K562 (cell line): ENCODE measurements around the gene ZNF768. TPM values are rescaled to one million over a fixed set of nuclear protein-coding genes. Genes with fewer than 3 reads are reported as not detected.

Source experiments
- MEIS2 ChIP-seq: fragments of 450-650 bp; IDR thresholded peaks from 2 replicates; pipeline ENCODE4 v1.6.1; 2014; ENCODE audit warnings: mild to moderate bottlenecking; ENCODE audit not compliant: partially characterized antibody
- polyA plus RNA-seq, 8 experiments: library from polyadenylated mRNA; depleted of rRNA in 4 of 8; stranded (reverse) in 5 of 8; unstranded in 3 of 8; fragments of >200 nt; fragmentation: Nextera tagmentation in 2 of 8; fragmentation: Illumina TruSeq in 1 of 8; extraction: Ambion mirVana in 2 of 8; extraction: Trizol in 1 of 8; gene quantifications; 2 replicates each; pipeline versions ENCODE4 v1.2.1 to v1.2.3, GENCODE V29; 2011 to 2014; ENCODE audit warnings: inconsistent platforms in 1 of 8, missing spikeins in 1 of 8
- total RNA-seq, 7 experiments: library from RNA; depleted of rRNA in 6 of 7; stranded (reverse); fragments of >200 nt in 6 of 7; fragmentation: Illumina TruSeq in 2 of 7; extraction: Trizol in 2 of 7; gene quantifications; 2 replicates each; pipeline versions ENCODE4 v1.2.1 to v1.2.3, GENCODE V29; 2011 to 2021; ENCODE audit warnings: low replicate concordance in 1 of 7
- TF ChIP-seq, protein P1 (sequence below), 2 experiments: fragments of 450-650 bp in 1 of 2; sonication (generic) in 1 of 2; formaldehyde crosslinking in 1 of 2; IDR thresholded peaks; 2 replicates each; pipeline versions ENCODE4 v1.7.1 to v1.9.0; 2016 to 2022; ENCODE audit warnings: inconsistent platforms in 1 of 2, mild to moderate bottlenecking in 1 of 2, missing genetic modification reagents in 1 of 2
- TF ChIP-seq, protein P2 (sequence below): fragments of 200-800 bp; sonication (Bioruptor generic); IDR thresholded peaks from 2 replicates; pipeline ENCODE4 v1.6.1; 2016; ENCODE audit warnings: missing genetic modification characterization, missing compliant biosample characterization
- TF ChIP-seq, protein P3 (sequence below): sonication (generic); formaldehyde crosslinking; IDR thresholded peaks from 2 replicates; pipeline ENCODE4 v1.8.1; 2022; ENCODE audit warnings: missing genetic modification reagents
- TF ChIP-seq, protein P4 (sequence below): fragments of 450-650 bp; formaldehyde crosslinking; IDR thresholded peaks from 2 replicates; pipeline ENCODE4 v1.4.0; 2020; ENCODE audit warnings: mild to moderate bottlenecking, moderate library complexity

The ZNF768 gene
- total and polyA plus RNA-seq, 9 of the 15 experiments (the other 6 are each of a cell fraction or from before 2014, with no cell fraction given) = 0.13 to 50.7 (median 26.9) TPM

DNA sequence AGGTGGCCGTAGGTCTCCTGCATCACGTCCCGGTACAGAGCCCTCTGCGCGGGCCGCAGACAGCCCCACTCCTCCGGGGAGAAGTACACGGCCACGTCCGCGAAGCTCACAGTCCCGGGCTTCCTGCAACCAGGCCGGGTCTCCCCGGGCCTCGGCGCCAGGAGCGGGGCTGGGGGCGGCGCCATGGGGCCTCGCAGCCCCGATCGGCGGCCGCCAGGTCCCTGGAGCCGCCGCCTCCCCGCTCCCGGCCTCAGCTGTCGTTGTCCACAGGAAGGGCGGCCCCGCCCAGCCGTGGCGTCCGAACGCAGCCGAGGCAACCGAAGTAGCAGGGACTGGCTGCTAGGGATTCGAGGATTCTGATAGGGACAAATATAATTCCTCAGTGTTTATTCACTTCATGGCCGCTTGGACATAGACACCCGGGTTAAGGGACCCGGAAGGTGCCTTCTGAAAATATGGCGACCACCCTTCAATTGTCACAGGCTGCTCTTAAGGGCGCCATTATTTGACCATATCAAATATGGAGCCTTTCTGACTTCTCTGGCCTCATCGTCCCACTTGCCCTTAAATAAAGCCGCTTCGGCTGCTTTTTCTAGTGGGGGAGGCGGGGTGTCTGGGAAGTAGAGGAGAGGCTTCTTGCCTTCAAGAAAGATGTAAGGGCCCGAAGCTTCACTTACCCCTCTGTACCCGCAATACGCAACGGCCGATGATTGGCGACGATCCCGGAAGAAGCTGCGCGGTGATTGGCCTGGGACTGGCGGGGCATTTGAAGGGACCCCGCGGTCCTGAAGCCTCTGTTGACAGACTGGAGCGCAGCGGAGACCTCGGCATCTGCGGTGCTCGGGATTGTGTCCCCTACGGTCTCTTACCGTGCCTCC lies 45.3 kb upstream of the ZNF768 start, which contains the start of gene ZNF688 (continued):
- TF ChIP-seq, protein P1, sequence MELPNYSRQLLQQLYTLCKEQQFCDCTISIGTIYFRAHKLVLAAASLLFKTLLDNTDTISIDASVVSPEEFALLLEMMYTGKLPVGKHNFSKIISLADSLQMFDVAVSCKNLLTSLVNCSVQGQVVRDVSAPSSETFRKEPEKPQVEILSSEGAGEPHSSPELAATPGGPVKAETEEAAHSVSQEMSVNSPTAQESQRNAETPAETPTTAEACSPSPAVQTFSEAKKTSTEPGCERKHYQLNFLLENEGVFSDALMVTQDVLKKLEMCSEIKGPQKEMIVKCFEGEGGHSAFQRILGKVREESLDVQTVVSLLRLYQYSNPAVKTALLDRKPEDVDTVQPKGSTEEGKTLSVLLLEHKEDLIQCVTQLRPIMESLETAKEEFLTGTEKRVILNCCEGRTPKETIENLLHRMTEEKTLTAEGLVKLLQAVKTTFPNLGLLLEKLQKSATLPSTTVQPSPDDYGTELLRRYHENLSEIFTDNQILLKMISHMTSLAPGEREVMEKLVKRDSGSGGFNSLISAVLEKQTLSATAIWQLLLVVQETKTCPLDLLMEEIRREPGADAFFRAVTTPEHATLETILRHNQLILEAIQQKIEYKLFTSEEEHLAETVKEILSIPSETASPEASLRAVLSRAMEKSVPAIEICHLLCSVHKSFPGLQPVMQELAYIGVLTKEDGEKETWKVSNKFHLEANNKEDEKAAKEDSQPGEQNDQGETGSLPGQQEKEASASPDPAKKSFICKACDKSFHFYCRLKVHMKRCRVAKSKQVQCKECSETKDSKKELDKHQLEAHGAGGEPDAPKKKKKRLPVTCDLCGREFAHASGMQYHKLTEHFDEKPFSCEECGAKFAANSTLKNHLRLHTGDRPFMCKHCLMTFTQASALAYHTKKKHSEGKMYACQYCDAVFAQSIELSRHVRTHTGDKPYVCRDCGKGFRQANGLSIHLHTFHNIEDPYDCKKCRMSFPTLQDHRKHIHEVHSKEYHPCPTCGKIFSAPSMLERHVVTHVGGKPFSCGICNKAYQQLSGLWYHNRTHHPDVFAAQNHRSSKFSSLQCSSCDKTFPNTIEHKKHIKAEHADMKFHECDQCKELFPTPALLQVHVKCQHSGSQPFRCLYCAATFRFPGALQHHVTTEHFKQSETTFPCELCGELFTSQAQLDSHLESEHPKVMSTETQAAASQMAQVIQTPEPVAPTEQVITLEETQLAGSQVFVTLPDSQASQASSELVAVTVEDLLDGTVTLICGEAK (IDR thresholded peaks at IDR 0.05) = 0 out of 2 replicates have a peak, but pooled peaks have one; percentile 42
- TF ChIP-seq, protein P1 (CRISPR knock-in tag; IDR thresholded peaks at IDR 0.05) = no peak
- TF ChIP-seq, protein P2, sequence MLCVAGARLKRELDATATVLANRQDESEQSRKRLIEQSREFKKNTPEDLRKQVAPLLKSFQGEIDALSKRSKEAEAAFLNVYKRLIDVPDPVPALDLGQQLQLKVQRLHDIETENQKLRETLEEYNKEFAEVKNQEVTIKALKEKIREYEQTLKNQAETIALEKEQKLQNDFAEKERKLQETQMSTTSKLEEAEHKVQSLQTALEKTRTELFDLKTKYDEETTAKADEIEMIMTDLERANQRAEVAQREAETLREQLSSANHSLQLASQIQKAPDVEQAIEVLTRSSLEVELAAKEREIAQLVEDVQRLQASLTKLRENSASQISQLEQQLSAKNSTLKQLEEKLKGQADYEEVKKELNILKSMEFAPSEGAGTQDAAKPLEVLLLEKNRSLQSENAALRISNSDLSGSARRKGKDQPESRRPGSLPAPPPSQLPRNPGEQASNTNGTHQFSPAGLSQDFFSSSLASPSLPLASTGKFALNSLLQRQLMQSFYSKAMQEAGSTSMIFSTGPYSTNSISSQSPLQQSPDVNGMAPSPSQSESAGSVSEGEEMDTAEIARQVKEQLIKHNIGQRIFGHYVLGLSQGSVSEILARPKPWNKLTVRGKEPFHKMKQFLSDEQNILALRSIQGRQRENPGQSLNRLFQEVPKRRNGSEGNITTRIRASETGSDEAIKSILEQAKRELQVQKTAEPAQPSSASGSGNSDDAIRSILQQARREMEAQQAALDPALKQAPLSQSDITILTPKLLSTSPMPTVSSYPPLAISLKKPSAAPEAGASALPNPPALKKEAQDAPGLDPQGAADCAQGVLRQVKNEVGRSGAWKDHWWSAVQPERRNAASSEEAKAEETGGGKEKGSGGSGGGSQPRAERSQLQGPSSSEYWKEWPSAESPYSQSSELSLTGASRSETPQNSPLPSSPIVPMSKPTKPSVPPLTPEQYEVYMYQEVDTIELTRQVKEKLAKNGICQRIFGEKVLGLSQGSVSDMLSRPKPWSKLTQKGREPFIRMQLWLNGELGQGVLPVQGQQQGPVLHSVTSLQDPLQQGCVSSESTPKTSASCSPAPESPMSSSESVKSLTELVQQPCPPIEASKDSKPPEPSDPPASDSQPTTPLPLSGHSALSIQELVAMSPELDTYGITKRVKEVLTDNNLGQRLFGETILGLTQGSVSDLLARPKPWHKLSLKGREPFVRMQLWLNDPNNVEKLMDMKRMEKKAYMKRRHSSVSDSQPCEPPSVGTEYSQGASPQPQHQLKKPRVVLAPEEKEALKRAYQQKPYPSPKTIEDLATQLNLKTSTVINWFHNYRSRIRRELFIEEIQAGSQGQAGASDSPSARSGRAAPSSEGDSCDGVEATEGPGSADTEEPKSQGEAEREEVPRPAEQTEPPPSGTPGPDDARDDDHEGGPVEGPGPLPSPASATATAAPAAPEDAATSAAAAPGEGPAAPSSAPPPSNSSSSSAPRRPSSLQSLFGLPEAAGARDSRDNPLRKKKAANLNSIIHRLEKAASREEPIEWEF (CRISPR knock-in tag) = 0 out of 2 replicates have a peak, but pooled peaks have one; percentile 2
- TF ChIP-seq, protein P3, sequence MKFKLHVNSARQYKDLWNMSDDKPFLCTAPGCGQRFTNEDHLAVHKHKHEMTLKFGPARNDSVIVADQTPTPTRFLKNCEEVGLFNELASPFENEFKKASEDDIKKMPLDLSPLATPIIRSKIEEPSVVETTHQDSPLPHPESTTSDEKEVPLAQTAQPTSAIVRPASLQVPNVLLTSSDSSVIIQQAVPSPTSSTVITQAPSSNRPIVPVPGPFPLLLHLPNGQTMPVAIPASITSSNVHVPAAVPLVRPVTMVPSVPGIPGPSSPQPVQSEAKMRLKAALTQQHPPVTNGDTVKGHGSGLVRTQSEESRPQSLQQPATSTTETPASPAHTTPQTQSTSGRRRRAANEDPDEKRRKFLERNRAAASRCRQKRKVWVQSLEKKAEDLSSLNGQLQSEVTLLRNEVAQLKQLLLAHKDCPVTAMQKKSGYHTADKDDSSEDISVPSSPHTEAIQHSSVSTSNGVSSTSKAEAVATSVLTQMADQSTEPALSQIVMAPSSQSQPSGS = no peak
- TF ChIP-seq, protein P4, sequence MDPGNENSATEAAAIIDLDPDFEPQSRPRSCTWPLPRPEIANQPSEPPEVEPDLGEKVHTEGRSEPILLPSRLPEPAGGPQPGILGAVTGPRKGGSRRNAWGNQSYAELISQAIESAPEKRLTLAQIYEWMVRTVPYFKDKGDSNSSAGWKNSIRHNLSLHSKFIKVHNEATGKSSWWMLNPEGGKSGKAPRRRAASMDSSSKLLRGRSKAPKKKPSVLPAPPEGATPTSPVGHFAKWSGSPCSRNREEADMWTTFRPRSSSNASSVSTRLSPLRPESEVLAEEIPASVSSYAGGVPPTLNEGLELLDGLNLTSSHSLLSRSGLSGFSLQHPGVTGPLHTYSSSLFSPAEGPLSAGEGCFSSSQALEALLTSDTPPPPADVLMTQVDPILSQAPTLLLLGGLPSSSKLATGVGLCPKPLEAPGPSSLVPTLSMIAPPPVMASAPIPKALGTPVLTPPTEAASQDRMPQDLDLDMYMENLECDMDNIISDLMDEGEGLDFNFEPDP (CRISPR knock-in tag) = no peak
- TF ChIP-seq MEIS2 = peak; percentile 86
